Stimulated activated CD4-positive, alpha-beta T cell treated with anti-CD3 and anti-CD28 coated beads, Interleukin-12 subunit alpha, Interleukin-12 subunit beta, amount 100 ng/mL, for 24 hours (primary cell): ENCODE results near the gene LSM11.

Experiments
- DNase-seq, 2 experiments: peaks; one replicate each; pipeline ENCODE4 v3.0.0-alpha.2; 2020; ENCODE audit warnings: low read depth in 2 of 2

The LSM11 gene

GRCh38 chr5:157734436-157734835, 9.1 kb upstream of the LSM11 start:
- no peak for DNase-seq

GRCh38 chr5:157735991-157736390, 7.5 kb upstream of the LSM11 start:
- no peak for DNase-seq

GRCh38 chr5:157739388-157740228, 3.9 kb upstream of the LSM11 start:
- no peak for DNase-seq

- no peak for DNase-seq
Observed at GRCh38 chr5:157740229-157740610, 3.3 kb upstream of the LSM11 start.

- DNase-seq: no peak
Observed at GRCh38 chr5:157741131-157741530, 2.4 kb upstream of the LSM11 start.

GRCh38 chr5:157744051-157745011, 819 bp downstream of the LSM11 start:
- DNase-seq: no peak

- DNase-seq: no peak
Observed at GRCh38 chr5:157745041-157745456, 1.5 kb downstream of the LSM11 start.

GRCh38 chr5:157747173-157747740, 3.7 kb downstream of the LSM11 start:
- DNase-seq: no peak

GRCh38 chr5:157747766-157748700, 4.5 kb downstream of the LSM11 start:
- no peak for DNase-seq

- DNase-seq: no peak
Observed at GRCh38 chr5:157748760-157749461, 5.4 kb downstream of the LSM11 start.

- DNase-seq: no peak
Observed at GRCh38 chr5:157749462-157749799, 5.9 kb downstream of the LSM11 start.

- DNase-seq: no peak
Observed at GRCh38 chr5:157750320-157750719, 6.8 kb downstream of the LSM11 start.

GRCh38 chr5:157756122-157756521, 12.6 kb downstream of the LSM11 start:
- DNase-seq: no peak

- no peak for DNase-seq
Observed at GRCh38 chr5:157758706-157759105, 15.2 kb downstream of the LSM11 start.

GRCh38 chr5:157761690-157762621, 18.4 kb downstream of the LSM11 start:
- DNase-seq: no peak

GRCh38 chr5:157764531-157764930, 21.0 kb downstream of the LSM11 start:
- no peak for DNase-seq

GRCh38 chr5:157766442-157766841, 22.9 kb downstream of the LSM11 start:
- no peak for DNase-seq

GRCh38 chr5:157766902-157767301, 23.4 kb downstream of the LSM11 start:
- no peak for DNase-seq

GRCh38 chr5:157767689-157768088, 24.2 kb downstream of the LSM11 start:
- DNase-seq: no peak

- DNase-seq: no peak
Observed at GRCh38 chr5:157770665-157771064, 27.2 kb downstream of the LSM11 start.
